ENCODE measurements around the gene SPATS2L. TPM values are rescaled to one million over a fixed set of nuclear protein-coding genes. Genes with fewer than 3 reads are reported as not detected.

The SPATS2L gene
- polyA plus RNA-seq, 1 of the 3 experiments (the other 2 are of a cell fraction), result 86.8 TPM

- Histone ChIP-seq H3K79me2 (ENCODE audit: insufficient read depth) (no peaks in the 10 kb centered on the region; the same call in 1 of the 2 replicates), H3K27me3 (ENCODE audit: insufficient read depth) (no peaks in the 10 kb centered on the region), H3K4me2 (no peak overlapping the region), H3K9me3 (no peaks in the 10 kb centered on the region), H3K4me3 (ENCODE audit: low read depth in 2 of 2, low read length in 1 of 2) (no peak overlapping the region), H2AFZ (ENCODE audit: low read depth) (no peak overlapping the region), H3K9ac (no peak overlapping the region), H3F3A (replicated peaks; ENCODE audit: insufficient read depth) (peaks cover 20% of the 10 kb centered on the region), H4K20me1 (ENCODE audit: insufficient read depth) (no peaks in the 10 kb centered on the region), H3K4me1 (ENCODE audit: control insufficient read depth in 1 of 2, insufficient read depth in 2 of 2, low read depth in 1 of 2, low read length in 1 of 2) (peaks cover 14 to 15% of the 10 kb centered on the region in 2 experiments; a peak in 3 of 4 replicates), H3K9me2 (no peaks in the 10 kb centered on the region), H3K27ac (ENCODE audit: low read depth in 2 of 2, low read length in 1 of 2) (no peak overlapping the region), H3K36me3 (replicated peaks in 1 of 2; ENCODE audit: control insufficient read depth in 1 of 2, insufficient read depth in 2 of 2, low read length in 1 of 2) (peaks cover 13 to 32% of the 10 kb centered on the region in 2 experiments)
- WGBS (ENCODE audit: low lambda C conversion rate), result 100% methylated on average over 2 of the region's 2 CpGs
- CTCF ChIA-PET, result no interaction called here
- DNase-seq, result no peak
- TF ChIP-seq JUND (IDR thresholded peaks at IDR 0.05), result no peak
- POLR2A ChIA-PET, result no interaction called here
Observed at GRCh38 chr2:200452377-200452776, 145.9 kb downstream of the SPATS2L start.

- DNase-seq, result no peak
- no peaks in the 10 kb centered on the region; the same call in 1 of the 2 replicates for H3K79me2 ChIP-seq (ENCODE audit: insufficient read depth)
- peaks cover 20% of the 10 kb centered on the region for H3F3A ChIP-seq (replicated peaks; ENCODE audit: insufficient read depth)
- H3K9ac ChIP-seq, result no peak overlapping the region
- TF ChIP-seq, protein P1, sequence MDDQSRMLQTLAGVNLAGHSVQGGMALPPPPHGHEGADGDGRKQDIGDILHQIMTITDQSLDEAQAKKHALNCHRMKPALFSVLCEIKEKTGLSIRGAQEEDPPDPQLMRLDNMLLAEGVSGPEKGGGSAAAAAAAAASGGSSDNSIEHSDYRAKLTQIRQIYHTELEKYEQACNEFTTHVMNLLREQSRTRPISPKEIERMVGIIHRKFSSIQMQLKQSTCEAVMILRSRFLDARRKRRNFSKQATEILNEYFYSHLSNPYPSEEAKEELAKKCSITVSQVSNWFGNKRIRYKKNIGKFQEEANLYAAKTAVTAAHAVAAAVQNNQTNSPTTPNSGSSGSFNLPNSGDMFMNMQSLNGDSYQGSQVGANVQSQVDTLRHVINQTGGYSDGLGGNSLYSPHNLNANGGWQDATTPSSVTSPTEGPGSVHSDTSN (IDR thresholded peaks at IDR 0.05), result no peak
- TF ChIP-seq, protein P2, sequence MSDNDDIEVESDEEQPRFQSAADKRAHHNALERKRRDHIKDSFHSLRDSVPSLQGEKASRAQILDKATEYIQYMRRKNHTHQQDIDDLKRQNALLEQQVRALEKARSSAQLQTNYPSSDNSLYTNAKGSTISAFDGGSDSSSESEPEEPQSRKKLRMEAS (IDR thresholded peaks at IDR 0.05; ENCODE audit: low read depth), result no peak
- TF ChIP-seq JUND (IDR thresholded peaks at IDR 0.05) (no peak), TAF1 (IDR thresholded peaks at IDR 0.05; ENCODE audit: borderline replicate concordance, low read depth, low read length) (no peak), SIN3A (IDR thresholded peaks at IDR 0.05; ENCODE audit: borderline replicate concordance, low read depth, low read length) (no peak), EZH2phosphoT487 (IDR thresholded peaks at IDR 0.05; ENCODE audit: borderline replicate concordance, low read depth) (no peak), FOSL2 (IDR thresholded peaks at IDR 0.05; ENCODE audit: borderline replicate concordance, low read depth) (no peak), REST (IDR thresholded peaks at IDR 0.05; ENCODE audit: low read depth, low read length) (no peak), NFIC (IDR thresholded peaks at IDR 0.05; ENCODE audit: borderline replicate concordance) (no peak), RFX5 (IDR thresholded peaks at IDR 0.05; ENCODE audit: low read length) (no peak), FOXM1 (IDR thresholded peaks at IDR 0.05; ENCODE audit: low read depth) (no peak), RCOR1 (IDR thresholded peaks at IDR 0.05; ENCODE audit: low read length) (no peak), RAD21 (IDR thresholded peaks at IDR 0.05; ENCODE audit: low read length) (no peak), TEAD4 (IDR thresholded peaks at IDR 0.05; ENCODE audit: borderline replicate concordance, insufficient read depth) (no peak), GABPA (IDR thresholded peaks at IDR 0.05; ENCODE audit: low read depth) (no peak), POLR2AphosphoS5 (IDR thresholded peaks at IDR 0.05; ENCODE audit: low read depth, low read length) (no peak), TCF12 (IDR thresholded peaks at IDR 0.05) (no peak)
- TF ChIP-seq, protein P3, sequence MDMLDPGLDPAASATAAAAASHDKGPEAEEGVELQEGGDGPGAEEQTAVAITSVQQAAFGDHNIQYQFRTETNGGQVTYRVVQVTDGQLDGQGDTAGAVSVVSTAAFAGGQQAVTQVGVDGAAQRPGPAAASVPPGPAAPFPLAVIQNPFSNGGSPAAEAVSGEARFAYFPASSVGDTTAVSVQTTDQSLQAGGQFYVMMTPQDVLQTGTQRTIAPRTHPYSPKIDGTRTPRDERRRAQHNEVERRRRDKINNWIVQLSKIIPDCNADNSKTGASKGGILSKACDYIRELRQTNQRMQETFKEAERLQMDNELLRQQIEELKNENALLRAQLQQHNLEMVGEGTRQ (IDR thresholded peaks at IDR 0.05; ENCODE audit: borderline replicate concordance, low read depth, low read length), result no peak
- WGBS (ENCODE audit: low lambda C conversion rate), result 100% methylated on average over 6 of the region's 8 CpGs
- no peaks in the 10 kb centered on the region for H3K27me3 ChIP-seq (ENCODE audit: insufficient read depth)
- no peaks in the 10 kb centered on the region for H3K9me3 ChIP-seq
- ChIA-PET POLR2A (interaction anchor here (0.6 kb wide), 1 partner anchor 232 kb away, joined by 3 read pairs; no protein-coding TSS in a partner anchor), CTCF (interaction anchor here (1.3 to 4.5 kb wide), 2 partner anchors 11 to 18 kb away, joined by 3 to 20 read pairs; no protein-coding TSS in a partner anchor)
- no peak overlapping the region for H3K4me3 ChIP-seq (ENCODE audit: low read depth in 2 of 2, low read length in 1 of 2)
- peaks cover 13 to 33% of the 10 kb centered on the region in 2 experiments for H3K36me3 ChIP-seq (replicated peaks in 1 of 2; ENCODE audit: control insufficient read depth in 1 of 2, insufficient read depth in 2 of 2, low read length in 1 of 2)
- H3K9me2 ChIP-seq, result no peaks in the 10 kb centered on the region
- no peak overlapping the region for H3K27ac ChIP-seq (ENCODE audit: low read depth in 2 of 2, low read length in 1 of 2)
- H2AFZ ChIP-seq (ENCODE audit: low read depth), result no peak overlapping the region
- no peak overlapping the region for H3K4me2 ChIP-seq
- H3K4me1 ChIP-seq (ENCODE audit: control insufficient read depth in 1 of 2, insufficient read depth in 2 of 2, low read depth in 1 of 2, low read length in 1 of 2), result peaks cover 14 to 15% of the 10 kb centered on the region in 2 experiments; a peak in 3 of 4 replicates
- no peaks in the 10 kb centered on the region for H4K20me1 ChIP-seq (ENCODE audit: insufficient read depth)
Observed at GRCh38 chr2:200453142-200453852, 146.8 kb downstream of the SPATS2L start.
